Activated naive CD4-positive, alpha-beta T cell treated with anti-CD3 and anti-CD28 coated beads, Interleukin-2, amount 10 ng/mL, durations not matched to agents 5 hours and 36 hours (primary cell): ENCODE data around the gene TOMM20L. TPM values are rescaled to one million over a fixed set of nuclear protein-coding genes. Genes with fewer than 3 reads are reported as not detected.

ENCODE experiments used
- total RNA-seq, 2 experiments: library from RNA; stranded (reverse); gene quantifications; one replicate each; pipeline ENCODE4 v1.2.3, GENCODE V29; 2021

The TOMM20L gene
- total RNA-seq, result not detected

DNA sequence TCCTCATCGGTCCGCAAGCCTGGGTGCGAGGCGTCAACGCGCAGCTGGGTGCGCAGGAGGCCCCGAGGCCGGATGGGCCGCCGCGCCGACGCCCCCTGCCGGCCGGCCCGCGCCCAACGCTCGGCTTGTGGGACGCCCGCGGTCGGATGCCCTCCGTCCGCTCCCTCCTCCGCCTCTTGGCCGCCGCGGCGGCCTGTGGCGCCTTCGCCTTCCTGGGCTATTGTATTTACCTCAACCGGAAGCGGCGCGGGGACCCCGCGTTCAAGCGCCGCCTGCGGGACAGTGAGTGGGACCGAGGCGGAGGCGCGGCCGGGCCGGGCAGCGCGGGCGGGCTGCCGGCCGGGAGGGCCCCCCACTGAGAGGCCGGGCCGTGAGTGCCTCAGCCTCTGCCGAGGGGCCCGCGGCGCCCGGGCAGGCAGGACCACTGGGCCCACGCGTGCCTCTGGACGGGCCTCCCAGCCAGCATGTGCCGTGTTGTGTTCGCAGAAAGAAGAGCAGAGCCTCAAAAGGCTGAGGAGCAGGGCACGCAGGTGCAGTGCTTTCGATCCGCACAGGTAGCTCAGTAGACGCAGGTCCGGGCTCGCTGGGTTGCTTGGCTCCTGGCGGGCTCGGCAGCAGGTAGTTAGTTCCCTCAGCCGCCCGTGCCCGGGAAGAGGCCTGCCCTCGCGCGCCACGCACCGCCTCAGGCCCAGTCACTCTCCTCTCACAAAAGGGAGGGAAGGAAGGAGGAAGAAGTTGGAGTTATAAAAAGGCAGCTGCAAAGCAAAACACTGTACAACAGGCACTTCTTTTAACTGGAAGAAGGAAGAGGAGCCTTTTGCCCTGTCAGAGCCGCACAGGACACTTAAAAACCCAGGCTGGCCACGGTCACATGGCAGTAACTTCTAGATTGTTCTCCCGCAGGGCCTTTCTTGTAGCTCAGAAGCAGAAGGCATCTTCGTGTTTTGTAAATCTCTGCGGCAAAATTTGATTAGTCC lies at the start of gene TOMM20L:
TOMM20L (plus strand) TSS at position 119 of the 977 bp plus-strand sequence; CDS start at position 147, 28 bp downstream.

GRCh38 chr14:58427281-58428117 lies 31.8 kb downstream of the TOMM20L start, which contains the start of the genes KIAA0586 and TIMM9:
TSS of gene KIAA0586 (plus strand) at chr14:58427719. CDS start at chr14:58428265, 546 bp downstream.
TSS of gene TIMM9 (minus strand) at chr14:58427531. CDS start at chr14:58411945, 15,586 bp downstream.

Other genes with a start within 250 kb of the TOMM20L start
- under 1 TPM in 1 of 2 experiments, not detected in 1; 0.18 TPM for gene ARMH4, start 243.7 kb upstream of the TOMM20L start, total RNA-seq
- 10 to 100 TPM; 41.6 to 46.3 TPM for gene ACTR10, start 195.8 kb upstream of the TOMM20L start, total RNA-seq
- 100 to 1,000 TPM; 182 to 184 TPM for gene PSMA3, start 151.1 kb upstream of the TOMM20L start, total RNA-seq
- gene ARID4A, start 97.4 kb upstream of the TOMM20L start, total RNA-seq, result 10 to 100 TPM; 33.6 to 35.2 TPM
- 10 to 100 TPM; 43.5 to 52.5 TPM for gene TIMM9, start 31.6 kb downstream of the TOMM20L start, total RNA-seq
- 10 to 100 TPM; 29.0 to 29.6 TPM for gene KIAA0586, start 31.8 kb downstream of the TOMM20L start, total RNA-seq
- 10 to 100 TPM; 23.1 to 25.6 TPM for gene DACT1, start 242.0 kb downstream of the TOMM20L start, total RNA-seq